Stimulated activated naive CD4-positive, alpha-beta T cell (primary cell): ENCODE measurements around the gene ABLIM2.

Experiments used
- DNase-seq, 6 experiments: peaks; one replicate each; lab custom pipeline; 2025; lab: John Stamatoyannopoulos, UW

Gene ABLIM2

DNA sequence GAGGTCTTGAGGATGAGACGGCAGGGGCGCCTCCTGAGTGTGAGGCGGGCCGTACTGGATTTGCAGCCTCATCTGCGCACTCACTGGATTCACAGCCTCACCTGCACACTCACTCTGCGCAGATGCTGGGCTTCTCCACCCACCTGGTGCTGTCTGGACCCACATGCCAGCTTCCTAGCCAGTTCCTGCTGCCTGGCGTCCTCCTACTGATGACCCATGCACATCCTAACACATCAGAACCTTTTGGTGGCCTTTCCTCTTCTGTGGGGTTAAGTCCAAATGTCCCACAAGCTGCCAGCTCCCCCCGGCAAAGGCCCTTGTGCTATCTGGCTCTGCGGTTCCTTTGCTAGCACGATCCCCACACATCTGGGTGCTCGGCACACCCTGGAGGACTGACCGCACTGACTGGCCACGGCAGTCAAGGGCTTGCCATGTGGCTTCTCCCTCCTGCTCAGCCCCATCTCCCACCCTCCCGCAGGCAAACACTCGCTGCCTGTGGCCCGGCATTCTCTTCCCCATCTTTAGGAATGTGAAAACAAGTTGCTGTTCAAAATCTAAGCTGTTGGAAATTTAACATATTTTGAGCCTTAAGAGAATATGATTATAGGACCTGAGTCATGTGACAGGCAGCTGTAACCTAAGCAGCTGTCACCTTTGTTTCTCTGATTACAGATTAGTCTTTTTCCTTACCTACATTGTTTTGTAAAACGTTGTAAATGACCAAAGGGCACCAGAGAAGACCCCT, 179.5 kb downstream of the ABLIM2 start:
- DNase-seq = no peak

GRCh38 chr4:7978489-7978888, 180.1 kb downstream of the ABLIM2 start:
- DNase-seq = no peak

- DNase-seq = no peak
These were observed 182.0 kb downstream of the ABLIM2 start for GRCh38 chr4:7976634-7977033.

GRCh38 chr4:7976025-7976424, 182.6 kb downstream of the ABLIM2 start:
- no peak for DNase-seq

GRCh38 chr4:7974425-7974824, 184.2 kb downstream of the ABLIM2 start:
- DNase-seq = no peak

- no peak for DNase-seq
These were observed 185.1 kb downstream of the ABLIM2 start for GRCh38 chr4:7973545-7973981.

DNA sequence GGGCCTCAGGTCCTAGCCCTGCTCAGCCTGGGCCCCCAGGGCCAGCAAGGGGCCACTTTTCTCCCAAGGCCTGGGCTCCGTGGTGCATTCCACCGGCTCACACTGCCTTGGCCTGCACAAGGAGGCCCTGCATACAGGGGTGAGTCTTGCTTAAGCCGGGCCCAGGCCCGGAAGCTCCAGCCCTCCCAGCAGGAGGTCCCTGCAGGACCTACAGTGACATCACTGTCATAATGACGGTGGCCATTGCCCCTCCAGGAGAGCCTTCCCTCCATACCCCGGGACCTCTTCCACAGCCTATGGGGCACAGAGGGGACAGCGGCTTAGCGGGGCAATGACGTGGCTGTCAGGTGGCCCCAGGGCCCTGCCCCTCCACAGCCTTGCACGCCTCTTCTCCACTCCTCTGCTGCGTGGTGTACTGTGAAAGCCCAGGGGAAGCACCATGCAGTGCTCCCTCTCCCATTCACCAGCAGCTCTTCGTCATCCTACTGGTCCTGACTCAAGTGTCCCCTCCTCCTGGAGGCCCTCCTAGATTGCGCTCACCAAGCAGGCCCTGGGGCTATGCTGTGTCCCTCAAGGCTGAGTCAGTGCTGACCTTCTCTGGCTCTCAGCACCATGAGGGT, 186.6 kb downstream of the ABLIM2 start:
- no peak for DNase-seq

DNA sequence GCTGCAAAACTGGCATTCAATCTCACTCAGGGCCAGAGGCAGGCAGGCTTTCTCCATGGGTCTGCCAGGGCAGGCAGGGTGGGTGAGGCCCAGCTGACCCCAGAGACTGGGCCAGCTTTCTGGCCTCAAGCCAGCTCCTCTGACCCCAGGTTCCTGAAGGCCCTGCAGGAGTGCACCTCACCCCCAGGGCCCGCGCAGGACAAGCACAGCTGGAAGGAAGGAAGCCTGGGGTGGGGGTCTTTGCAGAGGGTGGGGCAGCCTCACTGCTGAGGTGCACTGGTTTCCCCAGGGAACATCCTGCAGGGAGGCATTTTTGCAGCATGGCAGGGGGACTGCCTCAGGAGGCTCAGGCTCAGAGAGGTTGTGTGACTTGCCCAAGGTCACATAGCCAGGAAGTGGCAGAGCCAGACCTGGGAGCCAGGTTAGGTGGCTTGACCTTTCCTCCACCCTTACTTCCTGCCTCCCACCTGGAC, 187.4 kb downstream of the ABLIM2 start:
- no peak for DNase-seq

DNA sequence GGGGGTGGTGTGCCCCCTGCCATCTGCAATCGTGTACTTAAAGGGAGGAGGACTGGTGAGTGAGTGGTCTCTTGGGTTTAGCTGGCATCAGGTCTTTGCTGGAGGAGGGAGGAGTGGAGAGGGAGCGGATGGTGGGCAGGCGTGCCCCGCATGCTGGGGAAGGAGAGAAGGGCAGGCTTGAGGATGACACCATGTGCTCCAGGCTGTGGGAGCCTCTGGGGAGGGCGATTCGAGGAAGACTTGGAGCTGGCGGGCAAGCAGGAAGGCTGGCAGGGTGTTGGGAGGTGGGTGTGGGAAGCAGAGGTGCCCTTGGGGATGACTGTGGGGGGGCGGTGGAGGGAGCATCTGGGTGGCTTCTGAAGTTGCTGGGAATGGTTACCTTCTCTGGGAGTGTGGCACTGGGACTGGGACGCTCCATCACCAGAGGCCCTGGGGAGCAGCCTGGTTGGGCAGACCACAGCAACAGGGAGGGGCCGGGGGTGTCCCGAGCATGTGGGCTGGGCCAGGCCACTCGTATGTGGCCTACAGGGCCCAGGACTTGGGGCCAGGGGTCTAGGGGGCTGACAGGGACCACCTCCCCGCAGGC, 188.2 kb downstream of the ABLIM2 start:
- peak in 1 of 6 experiments; percentile 26 for DNase-seq

DNA sequence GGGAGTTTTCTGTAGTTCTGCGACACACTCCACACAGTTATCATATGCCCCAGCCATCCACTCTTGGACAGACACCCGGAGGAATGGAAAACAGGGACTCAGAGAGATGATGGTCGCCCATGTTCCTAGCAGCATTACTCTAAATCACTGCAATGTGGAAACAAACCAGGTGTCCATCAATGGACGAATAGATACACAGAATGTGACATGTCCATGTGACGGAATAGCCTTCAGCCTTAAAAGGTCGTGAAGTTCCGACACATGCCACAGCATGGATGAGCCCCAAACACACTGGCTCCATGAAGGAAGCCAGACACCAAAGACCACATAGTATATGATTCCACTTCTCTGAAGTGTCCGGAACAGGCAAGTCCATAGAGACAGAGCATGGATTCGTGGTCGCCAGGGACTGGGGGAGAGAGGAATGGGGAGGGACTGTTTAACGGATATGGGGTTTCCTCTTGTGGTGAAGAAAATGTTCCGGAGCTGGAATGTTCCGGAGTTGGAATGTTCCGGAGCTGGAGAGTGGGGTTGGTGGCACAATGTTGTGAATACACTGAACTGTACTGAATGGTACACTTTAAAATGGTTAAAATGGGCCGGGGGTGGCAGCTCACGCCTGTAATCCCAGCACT, 190.2 kb downstream of the ABLIM2 start:
- no peak for DNase-seq

DNA sequence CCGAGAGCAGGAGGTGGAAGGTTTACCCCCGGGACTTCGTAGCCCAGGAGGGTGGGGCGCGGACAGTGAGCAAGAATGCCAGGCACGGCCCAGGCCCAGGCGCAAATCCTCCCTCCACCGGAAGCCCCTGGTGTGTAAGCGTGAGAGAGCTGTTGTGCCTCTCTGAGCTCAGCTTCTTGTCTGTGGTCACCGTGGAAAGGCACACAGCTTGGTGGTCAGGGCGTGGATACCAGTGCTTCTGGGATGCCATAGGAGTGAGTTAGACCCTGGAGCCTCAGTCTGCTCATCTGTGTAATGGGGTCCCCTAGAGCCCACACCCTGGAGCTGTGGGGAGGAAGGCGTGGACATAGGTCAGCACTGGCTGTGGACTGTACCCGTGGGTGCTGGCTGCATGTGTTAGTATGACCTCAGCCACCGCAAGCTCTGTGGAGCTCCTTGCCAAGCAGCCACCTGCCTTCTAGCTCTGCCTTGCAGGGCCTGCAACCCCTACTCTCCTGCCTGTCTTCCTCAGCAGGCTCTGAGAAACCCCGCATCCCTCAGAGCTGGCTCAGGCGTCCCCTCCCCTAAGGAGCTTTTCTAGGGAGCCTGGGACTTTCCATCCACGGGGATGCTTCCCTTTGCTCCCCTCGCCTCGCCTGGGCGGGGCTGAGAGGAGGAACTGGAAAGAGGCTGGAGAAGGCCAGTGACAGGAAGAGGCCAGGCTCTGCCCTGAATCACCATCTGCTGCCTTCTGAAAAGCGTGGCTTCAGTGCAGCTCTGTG, 190.9 kb downstream of the ABLIM2 start:
- no peak for DNase-seq

DNA sequence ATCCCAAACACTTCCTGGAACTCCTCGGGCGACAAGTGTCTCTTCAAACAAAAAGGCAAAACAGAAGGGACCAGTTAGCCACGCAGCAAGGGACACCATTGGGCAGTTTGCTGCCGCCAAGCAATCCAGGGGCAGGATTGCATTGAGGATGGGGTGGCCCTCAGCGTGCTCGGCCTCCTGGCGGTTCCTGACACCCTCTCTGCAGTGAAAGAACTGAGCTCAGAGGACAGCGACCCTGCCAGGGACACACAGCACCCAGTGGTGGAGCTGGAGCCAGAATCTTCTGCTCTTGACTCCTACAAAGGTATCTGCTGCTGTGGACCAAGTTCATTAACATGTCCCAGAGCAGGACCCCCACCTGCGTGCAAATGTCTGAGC, 191.6 kb downstream of the ABLIM2 start:
- no peak for DNase-seq

DNA sequence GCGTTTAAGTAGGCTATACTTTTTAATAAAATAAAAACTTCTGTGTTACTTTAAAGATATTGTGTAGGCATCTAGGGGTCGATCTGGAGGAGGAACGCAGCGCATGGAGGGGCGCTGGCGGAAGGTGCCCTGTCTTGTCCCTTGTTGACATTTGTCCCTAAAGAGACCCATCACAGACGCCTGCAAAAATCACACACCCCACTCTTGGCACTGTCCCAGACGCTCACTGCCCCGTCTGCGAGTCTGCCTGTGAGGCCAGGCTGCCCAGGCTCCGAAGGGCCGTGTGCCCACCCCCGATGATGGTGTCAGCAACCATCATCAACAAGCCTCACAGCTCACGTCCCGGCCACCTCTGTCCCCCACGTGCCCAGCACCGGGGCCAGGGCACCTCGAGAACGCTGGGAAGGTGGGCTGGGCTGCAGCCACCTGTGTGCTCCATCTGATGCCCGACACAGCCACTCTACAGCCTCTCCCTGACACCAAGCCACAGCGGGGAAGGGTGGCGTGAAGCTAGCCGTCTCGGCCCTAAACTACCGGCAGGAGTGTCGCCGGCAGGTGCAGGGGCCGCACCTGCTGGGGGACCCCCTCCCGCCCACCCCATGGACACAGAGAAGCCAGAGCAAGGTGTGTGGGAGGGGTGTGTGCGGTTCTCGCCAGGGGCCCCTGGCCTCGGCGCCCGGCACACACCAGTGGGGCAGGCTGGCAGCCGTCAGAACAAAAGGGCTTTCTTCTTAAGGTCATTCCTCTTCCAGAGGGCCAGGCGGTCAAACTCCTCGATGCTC, 192.1 kb downstream of the ABLIM2 start:
- DNase-seq = no peak

DNA sequence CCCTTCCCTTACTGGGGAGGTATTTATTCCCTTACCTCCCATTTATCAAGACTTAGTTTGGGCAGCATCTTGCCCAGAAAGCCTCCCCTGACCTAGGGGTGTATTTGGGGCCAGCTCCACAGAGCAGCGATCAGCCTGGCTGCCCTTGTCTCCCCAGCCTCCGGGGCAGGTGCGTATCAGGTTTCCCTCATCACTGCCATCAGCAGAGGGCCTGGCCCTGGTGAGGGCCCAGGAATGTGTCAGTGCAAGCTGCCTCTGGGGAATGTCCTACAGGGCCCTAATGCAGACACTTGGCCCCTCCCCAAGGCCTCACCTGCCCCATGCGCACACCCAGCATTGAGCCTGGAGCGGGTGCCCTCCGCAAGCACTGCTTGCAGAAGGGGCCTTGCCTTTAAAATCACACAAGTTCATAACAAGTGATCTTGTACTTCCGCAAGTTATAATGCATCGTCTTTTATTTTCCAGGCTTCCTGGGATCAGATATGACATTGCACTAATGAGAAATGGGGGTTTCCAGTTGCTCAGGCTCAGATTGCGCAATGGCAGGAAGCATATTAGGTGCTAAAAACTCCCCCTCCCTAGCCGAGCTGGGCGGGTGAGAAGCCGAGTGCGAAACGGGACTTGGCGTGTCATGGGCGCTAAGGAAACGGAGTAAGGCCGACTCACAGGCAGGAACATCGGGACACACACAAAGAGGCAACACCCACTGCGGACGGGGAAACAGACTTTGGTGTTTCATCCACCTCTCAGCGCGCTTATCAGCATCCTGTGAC, 193.5 kb downstream of the ABLIM2 start:
- DNase-seq = peak in 1 of 6 experiments; percentile 15

GRCh38 chr4:7964459-7964858, 194.2 kb downstream of the ABLIM2 start:
- peak in 1 of 6 experiments; percentile 38 for DNase-seq

DNA sequence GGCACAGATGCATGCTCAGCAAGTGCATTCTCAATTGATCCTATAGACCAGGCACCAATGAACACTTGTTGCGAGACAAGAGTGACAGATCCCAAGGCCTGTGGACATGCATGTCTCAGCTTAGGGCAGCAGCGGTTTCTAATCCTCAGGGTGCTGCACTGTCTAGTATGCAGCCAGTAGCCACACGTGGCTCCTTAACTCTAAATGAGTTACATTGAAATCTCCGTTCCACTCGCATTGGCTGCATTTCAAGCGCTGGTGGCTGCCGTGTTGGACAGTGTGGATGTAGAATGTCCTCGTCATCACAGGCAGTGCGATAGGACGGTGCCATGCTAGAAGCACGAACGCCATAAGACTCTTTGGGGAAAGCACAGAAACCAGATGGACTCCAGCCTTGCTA, 194.9 kb downstream of the ABLIM2 start:
- no peak for DNase-seq

DNA sequence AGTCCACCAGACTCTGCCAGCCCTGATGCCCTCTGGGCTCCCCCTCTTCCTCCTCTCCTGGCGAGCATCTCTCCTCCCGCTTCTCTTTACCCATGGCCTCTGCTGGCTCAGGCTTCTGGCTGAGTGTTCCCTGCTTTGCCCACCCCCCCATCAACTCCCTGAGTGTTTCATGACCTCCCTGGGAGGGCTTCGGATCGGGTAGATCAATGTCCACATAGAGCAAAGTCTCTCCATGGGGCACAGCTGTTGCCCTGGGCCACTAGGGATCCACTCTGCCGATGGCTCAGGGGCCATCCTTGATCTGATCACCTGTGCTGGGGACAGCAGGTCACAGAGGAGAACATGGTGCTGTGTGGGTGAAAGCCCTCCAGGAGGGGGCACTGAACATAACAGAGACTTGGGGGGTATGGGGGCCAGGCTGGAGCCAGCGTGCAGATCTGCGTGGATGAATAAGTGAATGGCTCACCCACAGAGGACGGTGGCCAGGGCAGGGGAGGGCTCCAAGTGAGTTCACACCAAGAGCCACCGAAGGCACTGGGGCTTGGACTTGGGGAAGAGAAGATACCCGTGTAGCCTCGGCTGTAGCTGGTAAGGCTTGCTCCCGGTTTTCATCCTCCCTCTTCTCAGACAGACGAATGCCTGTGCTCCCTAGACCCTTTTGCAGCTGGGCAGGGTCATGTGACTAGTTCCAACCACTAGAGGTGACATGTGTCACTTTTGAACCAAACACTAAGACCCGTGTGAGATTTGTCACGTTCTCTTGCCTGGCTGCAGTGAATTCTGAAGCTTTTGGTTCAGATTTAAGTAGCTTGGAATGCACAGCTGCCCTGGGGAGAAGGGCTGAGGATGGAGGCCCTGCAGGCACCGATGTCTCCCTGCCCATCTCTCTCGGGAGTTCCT, 195.8 kb downstream of the ABLIM2 start:
- no peak for DNase-seq

DNA sequence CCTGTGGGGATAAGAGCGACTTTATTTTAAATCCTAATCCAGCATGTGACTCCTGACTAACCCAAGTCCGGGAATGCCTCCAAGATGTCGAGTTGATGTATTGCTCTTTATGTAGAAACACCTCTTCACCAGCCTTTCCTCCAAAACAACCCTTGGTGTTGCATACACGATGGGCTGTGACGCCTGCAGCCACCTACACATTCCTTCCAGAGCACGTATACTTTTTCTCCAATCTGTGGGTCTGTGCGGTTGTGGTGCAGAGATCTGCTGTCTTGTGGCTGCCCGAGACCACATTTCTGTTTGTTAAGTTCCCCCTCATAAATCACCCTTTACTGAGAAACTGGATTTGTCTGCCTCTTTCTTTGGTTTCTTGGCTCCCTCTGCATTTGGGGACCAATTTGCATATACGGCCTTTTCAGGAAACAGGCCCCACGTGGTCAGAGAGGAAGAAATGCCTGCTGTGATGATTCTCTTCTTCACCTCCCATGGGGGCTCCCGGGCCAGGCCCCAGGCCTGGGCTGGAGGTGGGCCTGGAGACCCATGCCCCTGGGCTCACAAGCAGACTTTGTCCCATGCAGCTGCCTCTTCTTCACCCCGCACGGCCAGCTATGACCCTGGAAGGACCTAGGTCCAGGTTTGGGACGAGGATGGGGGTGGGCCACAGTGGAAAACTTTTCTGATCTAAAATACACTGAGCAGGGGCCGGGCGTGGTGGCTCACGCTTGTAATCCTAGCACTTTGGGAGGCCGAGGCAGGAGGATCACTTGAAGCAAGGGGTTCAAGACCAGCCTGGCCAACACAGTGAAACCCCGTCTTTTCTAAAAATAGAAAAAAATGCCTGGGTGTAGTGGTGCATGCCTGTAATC, 197.6 kb downstream of the ABLIM2 start:
- DNase-seq = peak in 2 of 6 experiments; percentile 11 to 24
